DOHH2 (cell line): ENCODE data around the gene BRICD5.

Source experiments
- CTCF ChIP-seq: fragments of 200-600 bp; sonication (generic); IDR thresholded peaks from one replicate; pipeline ENCODE4 v1.5.1; 2014; ENCODE audit warnings: antibody characterized with exemption, mild to moderate bottlenecking, low read depth, low read length; ENCODE audit not compliant: poor library complexity, severe bottlenecking
- EZH2phosphoT487 ChIP-seq: fragments of 200-600 bp; sonication (generic); IDR thresholded peaks from 2 replicates; pipeline ENCODE4 v1.6.1; 2017; ENCODE audit warnings: borderline replicate concordance, mild to moderate bottlenecking, antibody characterized with exemption, low read length, moderate library complexity, mixed read lengths

GRCh38 chr16:2183671-2184070 lies 27.0 kb downstream of the BRICD5 start:
- TF ChIP-seq CTCF: no peak
- TF ChIP-seq EZH2phosphoT487: no peak
